ENCODE data around the gene DAAM2.

GRCh38 chr6:39913391-39913916, 121.3 kb downstream of the DAAM2 start:
- TF ChIP-seq, protein P1, sequence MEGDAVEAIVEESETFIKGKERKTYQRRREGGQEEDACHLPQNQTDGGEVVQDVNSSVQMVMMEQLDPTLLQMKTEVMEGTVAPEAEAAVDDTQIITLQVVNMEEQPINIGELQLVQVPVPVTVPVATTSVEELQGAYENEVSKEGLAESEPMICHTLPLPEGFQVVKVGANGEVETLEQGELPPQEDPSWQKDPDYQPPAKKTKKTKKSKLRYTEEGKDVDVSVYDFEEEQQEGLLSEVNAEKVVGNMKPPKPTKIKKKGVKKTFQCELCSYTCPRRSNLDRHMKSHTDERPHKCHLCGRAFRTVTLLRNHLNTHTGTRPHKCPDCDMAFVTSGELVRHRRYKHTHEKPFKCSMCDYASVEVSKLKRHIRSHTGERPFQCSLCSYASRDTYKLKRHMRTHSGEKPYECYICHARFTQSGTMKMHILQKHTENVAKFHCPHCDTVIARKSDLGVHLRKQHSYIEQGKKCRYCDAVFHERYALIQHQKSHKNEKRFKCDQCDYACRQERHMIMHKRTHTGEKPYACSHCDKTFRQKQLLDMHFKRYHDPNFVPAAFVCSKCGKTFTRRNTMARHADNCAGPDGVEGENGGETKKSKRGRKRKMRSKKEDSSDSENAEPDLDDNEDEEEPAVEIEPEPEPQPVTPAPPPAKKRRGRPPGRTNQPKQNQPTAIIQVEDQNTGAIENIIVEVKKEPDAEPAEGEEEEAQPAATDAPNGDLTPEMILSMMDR (IDR thresholded peaks at IDR 0.05) = no peak
- no peak for TF ChIP-seq POLR2A (IDR thresholded peaks at IDR 0.05)
